Measurements from ENCODE around the gene NSL1. TPM values are rescaled to one million over a fixed set of nuclear protein-coding genes. Genes with fewer than 3 reads are reported as not detected.
A peak's percentile ranks its signal among the peaks of the same experiment; 100 is the strongest.

Gene NSL1
- total RNA-seq, 4 donors from 2014 or later: 10.8 to 22.3 (median 16.9) TPM

GRCh38 chr1:212702672-212703071 is 88.9 kb downstream of the NSL1 start:
- WGBS, 2 donors: 40 to 46% methylated on average over 1 of the region's 1 CpG
- no peak for DNase-seq

GRCh38 chr1:212701910-212702309 is 89.7 kb downstream of the NSL1 start:
- Histone ChIP-seq H3K27ac (no peak overlapping the region), H3K27me3 (peaks cover 0 to 45% (median 0%) of the 10 kb centered on the region in 4 donors), H3K9me3 (no peaks in the 10 kb centered on the region), H3K4me1 (peaks cover 17 to 37% (median 28%) of the 10 kb centered on the region in 3 donors), H3K36me3 (no peaks in the 10 kb centered on the region), H3K4me3 (no peak overlapping the region)
- WGBS, 2 donors: 47 to 64% methylated on average over 1 of the region's 1 CpG
- intact Hi-C loops (cut with DNase I): no loop called here
- no peak for DNase-seq
- no peak for TF ChIP-seq CTCF (IDR thresholded peaks at IDR 0.05)
- no peak for TF ChIP-seq POLR2A (IDR thresholded peaks at IDR 0.05)

More at GRCh38 chr1:212702672-212703071, 88.9 kb downstream of the NSL1 start:
- Histone ChIP-seq H3K4me1 (peaks cover 17 to 37% (median 28%) of the 10 kb centered on the region in 3 donors), H3K4me3 (no peak overlapping the region), H3K9me3 (no peaks in the 10 kb centered on the region), H3K36me3 (no peaks in the 10 kb centered on the region), H3K27ac (no peak overlapping the region), H3K27me3 (peaks cover 0 to 37% (median 0%) of the 10 kb centered on the region in 4 donors)
- intact Hi-C loops (cut with DNase I): no loop called here
- TF ChIP-seq CTCF (IDR thresholded peaks at IDR 0.05) (no peak), POLR2A (IDR thresholded peaks at IDR 0.05) (no peak)

GRCh38 chr1:212700892-212701819 is 90.4 kb downstream of the NSL1 start:
- Histone ChIP-seq H3K27ac (peak overlapping the region; percentile 70 to 90 (median 82)), H3K4me1 (peaks cover 17 to 37% (median 28%) of the 10 kb centered on the region in 3 donors), H3K9me3 (no peaks in the 10 kb centered on the region), H3K27me3 (peaks cover 0 to 52% (median 0%) of the 10 kb centered on the region in 4 donors), H3K36me3 (no peaks in the 10 kb centered on the region), H3K4me3 (peak overlapping the region; percentile 30 to 86 (median 64))
- TF ChIP-seq POLR2A (IDR thresholded peaks at IDR 0.05): no peak
- no peak for TF ChIP-seq CTCF (IDR thresholded peaks at IDR 0.05)
- 11 to 13% methylated on average over 10 to 20 of the region's 27 CpGs for WGBS, 2 donors
- no peak for DNase-seq
- intact Hi-C loops (cut with DNase I): no loop called here

GRCh38 chr1:212700223-212700891 is 91.2 kb downstream of the NSL1 start:
- DNase-seq: no peak
- Histone ChIP-seq H3K4me3 (peak overlapping the region; percentile 30 to 86 (median 64)), H3K27me3 (peaks cover 0 to 60% (median 0%) of the 10 kb centered on the region in 4 donors), H3K36me3 (no peaks in the 10 kb centered on the region), H3K4me1 (peaks cover 17 to 37% (median 28%) of the 10 kb centered on the region in 3 donors), H3K27ac (peak overlapping the region; percentile 70 to 90 (median 82)), H3K9me3 (no peaks in the 10 kb centered on the region)
- no peak for TF ChIP-seq CTCF (IDR thresholded peaks at IDR 0.05)
- no peak for TF ChIP-seq POLR2A (IDR thresholded peaks at IDR 0.05)
- WGBS, 2 donors: 0% methylated on average over 4 to 13 of the region's 56 CpGs
- intact Hi-C loops (cut with DNase I): no loop called here
